ENCODE measurements around the gene DOCK6.

DNA sequence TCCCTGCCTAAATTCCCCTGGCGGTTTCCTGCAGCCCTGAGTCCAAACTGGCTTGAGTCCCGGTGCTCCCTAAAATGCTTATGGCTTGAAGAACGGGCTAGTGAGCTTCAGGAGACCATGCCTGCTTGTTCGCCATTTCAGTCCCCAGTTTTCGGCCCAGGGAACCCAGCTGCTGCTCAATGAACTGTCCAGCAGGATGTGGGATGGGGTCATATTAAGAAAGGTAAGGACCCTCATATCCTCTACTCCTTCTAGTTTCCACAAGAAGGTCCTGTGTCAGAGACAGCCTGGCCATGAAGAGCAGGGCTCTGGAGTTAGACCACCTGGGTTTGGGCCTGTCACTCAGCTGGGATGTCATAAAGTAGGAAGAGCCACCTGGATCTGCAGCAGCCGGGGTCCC is 89.7 kb downstream of the DOCK6 start:
- TF ChIP-seq, protein P1, sequence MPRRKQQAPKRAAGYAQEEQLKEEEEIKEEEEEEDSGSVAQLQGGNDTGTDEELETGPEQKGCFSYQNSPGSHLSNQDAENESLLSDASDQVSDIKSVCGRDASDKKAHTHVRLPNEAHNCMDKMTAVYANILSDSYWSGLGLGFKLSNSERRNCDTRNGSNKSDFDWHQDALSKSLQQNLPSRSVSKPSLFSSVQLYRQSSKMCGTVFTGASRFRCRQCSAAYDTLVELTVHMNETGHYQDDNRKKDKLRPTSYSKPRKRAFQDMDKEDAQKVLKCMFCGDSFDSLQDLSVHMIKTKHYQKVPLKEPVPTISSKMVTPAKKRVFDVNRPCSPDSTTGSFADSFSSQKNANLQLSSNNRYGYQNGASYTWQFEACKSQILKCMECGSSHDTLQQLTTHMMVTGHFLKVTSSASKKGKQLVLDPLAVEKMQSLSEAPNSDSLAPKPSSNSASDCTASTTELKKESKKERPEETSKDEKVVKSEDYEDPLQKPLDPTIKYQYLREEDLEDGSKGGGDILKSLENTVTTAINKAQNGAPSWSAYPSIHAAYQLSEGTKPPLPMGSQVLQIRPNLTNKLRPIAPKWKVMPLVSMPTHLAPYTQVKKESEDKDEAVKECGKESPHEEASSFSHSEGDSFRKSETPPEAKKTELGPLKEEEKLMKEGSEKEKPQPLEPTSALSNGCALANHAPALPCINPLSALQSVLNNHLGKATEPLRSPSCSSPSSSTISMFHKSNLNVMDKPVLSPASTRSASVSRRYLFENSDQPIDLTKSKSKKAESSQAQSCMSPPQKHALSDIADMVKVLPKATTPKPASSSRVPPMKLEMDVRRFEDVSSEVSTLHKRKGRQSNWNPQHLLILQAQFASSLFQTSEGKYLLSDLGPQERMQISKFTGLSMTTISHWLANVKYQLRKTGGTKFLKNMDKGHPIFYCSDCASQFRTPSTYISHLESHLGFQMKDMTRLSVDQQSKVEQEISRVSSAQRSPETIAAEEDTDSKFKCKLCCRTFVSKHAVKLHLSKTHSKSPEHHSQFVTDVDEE (CRISPR knock-in tag; IDR thresholded peaks at IDR 0.05) = no peak
- TF ChIP-seq, protein P2, sequence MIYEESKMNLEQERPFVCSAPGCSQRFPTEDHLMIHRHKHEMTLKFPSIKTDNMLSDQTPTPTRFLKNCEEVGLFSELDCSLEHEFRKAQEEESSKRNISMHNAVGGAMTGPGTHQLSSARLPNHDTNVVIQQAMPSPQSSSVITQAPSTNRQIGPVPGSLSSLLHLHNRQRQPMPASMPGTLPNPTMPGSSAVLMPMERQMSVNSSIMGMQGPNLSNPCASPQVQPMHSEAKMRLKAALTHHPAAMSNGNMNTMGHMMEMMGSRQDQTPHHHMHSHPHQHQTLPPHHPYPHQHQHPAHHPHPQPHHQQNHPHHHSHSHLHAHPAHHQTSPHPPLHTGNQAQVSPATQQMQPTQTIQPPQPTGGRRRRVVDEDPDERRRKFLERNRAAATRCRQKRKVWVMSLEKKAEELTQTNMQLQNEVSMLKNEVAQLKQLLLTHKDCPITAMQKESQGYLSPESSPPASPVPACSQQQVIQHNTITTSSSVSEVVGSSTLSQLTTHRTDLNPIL (CRISPR knock-in tag; IDR thresholded peaks at IDR 0.05; ENCODE audit: low read depth) = no peak
- TF ChIP-seq ESRRG (CRISPR knock-in tag; IDR thresholded peaks at IDR 0.05) = no peak
- TF ChIP-seq ZNF70 (CRISPR knock-in tag; IDR thresholded peaks at IDR 0.05) = peak; percentile 93
- no peak for TF ChIP-seq PPARA (CRISPR knock-in tag; IDR thresholded peaks at IDR 0.05; ENCODE audit: borderline replicate concordance)
- TF ChIP-seq, protein P3, sequence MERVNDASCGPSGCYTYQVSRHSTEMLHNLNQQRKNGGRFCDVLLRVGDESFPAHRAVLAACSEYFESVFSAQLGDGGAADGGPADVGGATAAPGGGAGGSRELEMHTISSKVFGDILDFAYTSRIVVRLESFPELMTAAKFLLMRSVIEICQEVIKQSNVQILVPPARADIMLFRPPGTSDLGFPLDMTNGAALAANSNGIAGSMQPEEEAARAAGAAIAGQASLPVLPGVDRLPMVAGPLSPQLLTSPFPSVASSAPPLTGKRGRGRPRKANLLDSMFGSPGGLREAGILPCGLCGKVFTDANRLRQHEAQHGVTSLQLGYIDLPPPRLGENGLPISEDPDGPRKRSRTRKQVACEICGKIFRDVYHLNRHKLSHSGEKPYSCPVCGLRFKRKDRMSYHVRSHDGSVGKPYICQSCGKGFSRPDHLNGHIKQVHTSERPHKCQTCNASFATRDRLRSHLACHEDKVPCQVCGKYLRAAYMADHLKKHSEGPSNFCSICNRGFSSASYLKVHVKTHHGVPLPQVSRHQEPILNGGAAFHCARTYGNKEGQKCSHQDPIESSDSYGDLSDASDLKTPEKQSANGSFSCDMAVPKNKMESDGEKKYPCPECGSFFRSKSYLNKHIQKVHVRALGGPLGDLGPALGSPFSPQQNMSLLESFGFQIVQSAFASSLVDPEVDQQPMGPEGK (CRISPR knock-in tag; IDR thresholded peaks at IDR 0.05; ENCODE audit: borderline replicate concordance) = no peak
- no peak for TF ChIP-seq ZFP30 (CRISPR knock-in tag; IDR thresholded peaks at IDR 0.05)
- TF ChIP-seq ARNTL (CRISPR knock-in tag; IDR thresholded peaks at IDR 0.05; ENCODE audit: borderline replicate concordance, low read depth) = no peak
- no peak for TF ChIP-seq ZNF565 (CRISPR knock-in tag; conservative IDR thresholded peaks at IDR 0.05; ENCODE audit: low read depth)
- no peak for TF ChIP-seq ZNF8 (CRISPR knock-in tag; IDR thresholded peaks at IDR 0.05)

All from SK-N-SH treated with all-trans-retinoic acid at 6 μM for 48 hours (cell line).